Measurements from ENCODE around the gene XKR8.

Gene XKR8

GRCh38 chr1:27968692-27969091 lies 8.9 kb downstream of the XKR8 start:
- H3K4me3 ChIP-seq (ENCODE audit: control insufficient read depth, low read depth, low read length): no peak overlapping the region
- DNase-seq (ENCODE audit: low read depth): peak; percentile 97
- TF ChIP-seq CTCF (conservative IDR thresholded peaks at IDR 0.05; ENCODE audit: control insufficient read depth, insufficient read depth, low read depth, low read length): no peak

GRCh38 chr1:27970401-27970800 lies 10.6 kb downstream of the XKR8 start:
- DNase-seq (ENCODE audit: low read depth): peak; percentile 89
- TF ChIP-seq CTCF (conservative IDR thresholded peaks at IDR 0.05; ENCODE audit: control insufficient read depth, insufficient read depth, low read depth, low read length): no peak
- H3K4me3 ChIP-seq (ENCODE audit: control insufficient read depth, low read depth, low read length): no peak overlapping the region

GRCh38 chr1:27971674-27972073 lies 11.9 kb downstream of the XKR8 start:
- DNase-seq (ENCODE audit: low read depth): peak; percentile 59
- no peak for TF ChIP-seq CTCF (conservative IDR thresholded peaks at IDR 0.05; ENCODE audit: control insufficient read depth, insufficient read depth, low read depth, low read length)
- H3K4me3 ChIP-seq (ENCODE audit: control insufficient read depth, low read depth, low read length): no peak overlapping the region

GRCh38 chr1:27972141-27972540 lies 12.4 kb downstream of the XKR8 start:
- H3K4me3 ChIP-seq (ENCODE audit: control insufficient read depth, low read depth, low read length): no peak overlapping the region
- DNase-seq (ENCODE audit: low read depth): no peak
- no peak for TF ChIP-seq CTCF (conservative IDR thresholded peaks at IDR 0.05; ENCODE audit: control insufficient read depth, insufficient read depth, low read depth, low read length)

- DNase-seq (ENCODE audit: low read depth): no peak
- no peak for TF ChIP-seq CTCF (conservative IDR thresholded peaks at IDR 0.05; ENCODE audit: control insufficient read depth, insufficient read depth, low read depth, low read length)
Observed at GRCh38 chr1:27973771-27974416, 14.1 kb downstream of the XKR8 start.

GRCh38 chr1:27974417-27974781 lies 14.6 kb downstream of the XKR8 start:
- no peak for TF ChIP-seq CTCF (conservative IDR thresholded peaks at IDR 0.05; ENCODE audit: control insufficient read depth, insufficient read depth, low read depth, low read length)
- DNase-seq (ENCODE audit: low read depth): no peak
- H3K4me3 ChIP-seq (ENCODE audit: control insufficient read depth, low read depth, low read length): no peak overlapping the region

More at GRCh38 chr1:27973771-27974416, 14.1 kb downstream of the XKR8 start:
- no peak overlapping the region for H3K4me3 ChIP-seq (ENCODE audit: control insufficient read depth, low read depth, low read length)

Measured in fibroblast of mammary gland (primary cell).